Central memory CD4-positive, alpha-beta T cell (primary cell): Measurements from ENCODE around the gene AGBL5.
"Not testable (repeated sequence)": the region's sequence is repeated elsewhere in the genome, so short reads cannot be mapped to it uniquely, and the experiment has no call there.

Source experiments
- DNase-seq: peaks from one replicate; pipeline ENCODE4 v3.0.0; 2022

The AGBL5 gene

GRCh38 chr2:27053321-27053720, 1.9 kb downstream of the AGBL5 start:
- DNase-seq = no peak

- no peak for DNase-seq
Measured at GRCh38 chr2:27053776-27054175, 2.3 kb downstream of the AGBL5 start.

GRCh38 chr2:27054721-27055120, 3.3 kb downstream of the AGBL5 start:
- no peak for DNase-seq

- no peak for DNase-seq
Measured at GRCh38 chr2:27057184-27057583, 5.7 kb downstream of the AGBL5 start.

GRCh38 chr2:27058210-27058609, 6.7 kb downstream of the AGBL5 start:
- DNase-seq = no peak

GRCh38 chr2:27059141-27059820, 7.8 kb downstream of the AGBL5 start:
- DNase-seq = no peak

- no peak for DNase-seq
Measured at GRCh38 chr2:27060323-27060722, 8.9 kb downstream of the AGBL5 start.

- DNase-seq = no peak
Measured at GRCh38 chr2:27065128-27065527, 13.7 kb downstream of the AGBL5 start.

GRCh38 chr2:27067385-27067784, 15.9 kb downstream of the AGBL5 start:
- DNase-seq = no peak

GRCh38 chr2:27069436-27069835, 18.0 kb downstream of the AGBL5 start:
- DNase-seq = no peak

- DNase-seq = no peak
Measured at GRCh38 chr2:27069961-27070618, 18.6 kb downstream of the AGBL5 start.

- no peak for DNase-seq
Measured at GRCh38 chr2:27070653-27071276, 19.3 kb downstream of the AGBL5 start.

GRCh38 chr2:27071277-27071989, 20.0 kb downstream of the AGBL5 start, which contains the start of gene OST4:
Gene OST4, minus strand, starts transcription at chr2:27071654.
- DNase-seq = peak; percentile 88

GRCh38 chr2:27071990-27072830, 20.7 kb downstream of the AGBL5 start:
- no peak for DNase-seq

- DNase-seq = no peak
Measured at GRCh38 chr2:27072920-27073319, 21.5 kb downstream of the AGBL5 start.

GRCh38 chr2:27073782-27074181, 22.3 kb downstream of the AGBL5 start:
- DNase-seq = no peak

GRCh38 chr2:27074738-27075565, 23.5 kb downstream of the AGBL5 start:
- peak; percentile 57 for DNase-seq

GRCh38 chr2:27075566-27075871, 24.1 kb downstream of the AGBL5 start:
- DNase-seq = not testable (repeated sequence)

GRCh38 chr2:27076323-27076722, 24.9 kb downstream of the AGBL5 start:
- no peak for DNase-seq

- no peak for DNase-seq
Measured at GRCh38 chr2:27077231-27077630, 25.8 kb downstream of the AGBL5 start.

- DNase-seq = no peak
Measured at GRCh38 chr2:27078267-27079194, 27.1 kb downstream of the AGBL5 start, which contains the start of gene EMILIN1. Gene EMILIN1, plus strand, starts transcription at chr2:27078615. Its CDS starts 451 bp downstream, at chr2:27079066.
